ENCODE data around the gene ANKRD11.
"Not testable (repeated sequence)": the region's sequence is repeated elsewhere in the genome, so short reads cannot be mapped to it uniquely, and the experiment has no call there.

Gene ANKRD11

GRCh38 chr16:89401641-89402445 is 88.5 kb downstream of the ANKRD11 start:
- DNase-seq: peak; percentile 81

- no peak for DNase-seq
Observed at GRCh38 chr16:89401205-89401604, 89.2 kb downstream of the ANKRD11 start.

- no peak for DNase-seq
Observed at GRCh38 chr16:89400740-89401139, 89.6 kb downstream of the ANKRD11 start.

- DNase-seq: no peak
Observed at GRCh38 chr16:89398924-89399323, 91.4 kb downstream of the ANKRD11 start.

- no peak for DNase-seq
Observed at GRCh38 chr16:89397331-89397861, 93.0 kb downstream of the ANKRD11 start.

GRCh38 chr16:89396156-89396555 is 94.2 kb downstream of the ANKRD11 start:
- DNase-seq: no peak

GRCh38 chr16:89395150-89396142 is 94.9 kb downstream of the ANKRD11 start:
- DNase-seq: peak; percentile 97

- no peak for DNase-seq
Observed at GRCh38 chr16:89393738-89394406, 96.5 kb downstream of the ANKRD11 start.

GRCh38 chr16:89392881-89393737 is 97.3 kb downstream of the ANKRD11 start:
- DNase-seq: no peak

GRCh38 chr16:89390224-89390583 is 100.2 kb downstream of the ANKRD11 start:
- DNase-seq: not testable (repeated sequence)

GRCh38 chr16:89389504-89390223 is 100.7 kb downstream of the ANKRD11 start:
- not testable (repeated sequence) for DNase-seq

- no peak for DNase-seq
Observed at GRCh38 chr16:89388536-89388935, 101.8 kb downstream of the ANKRD11 start.

GRCh38 chr16:89386306-89387185 is 103.8 kb downstream of the ANKRD11 start:
- DNase-seq: no peak

- no peak for DNase-seq
Observed at GRCh38 chr16:89385712-89386111, 104.6 kb downstream of the ANKRD11 start.

- DNase-seq: no peak
Observed at GRCh38 chr16:89384282-89384681, 106.1 kb downstream of the ANKRD11 start.

GRCh38 chr16:89383095-89384003 is 107.0 kb downstream of the ANKRD11 start:
- DNase-seq: no peak

- DNase-seq: not testable (repeated sequence)
Observed at GRCh38 chr16:89382555-89382954, 107.8 kb downstream of the ANKRD11 start.

GRCh38 chr16:89381788-89382187 is 108.6 kb downstream of the ANKRD11 start:
- no peak for DNase-seq

GRCh38 chr16:89380681-89381080 is 109.7 kb downstream of the ANKRD11 start:
- no peak for DNase-seq
